Measurements from ENCODE around the gene YARS2. TPM values are rescaled to one million over a fixed set of nuclear protein-coding genes. Genes with fewer than 3 reads are reported as not detected.

The YARS2 gene
- total and polyA plus RNA-seq, 2 of the 13 experiments (the other 11 are each of a cell fraction or from before 2014, with no cell fraction given), result 17.9 to 39.6 TPM

DNA sequence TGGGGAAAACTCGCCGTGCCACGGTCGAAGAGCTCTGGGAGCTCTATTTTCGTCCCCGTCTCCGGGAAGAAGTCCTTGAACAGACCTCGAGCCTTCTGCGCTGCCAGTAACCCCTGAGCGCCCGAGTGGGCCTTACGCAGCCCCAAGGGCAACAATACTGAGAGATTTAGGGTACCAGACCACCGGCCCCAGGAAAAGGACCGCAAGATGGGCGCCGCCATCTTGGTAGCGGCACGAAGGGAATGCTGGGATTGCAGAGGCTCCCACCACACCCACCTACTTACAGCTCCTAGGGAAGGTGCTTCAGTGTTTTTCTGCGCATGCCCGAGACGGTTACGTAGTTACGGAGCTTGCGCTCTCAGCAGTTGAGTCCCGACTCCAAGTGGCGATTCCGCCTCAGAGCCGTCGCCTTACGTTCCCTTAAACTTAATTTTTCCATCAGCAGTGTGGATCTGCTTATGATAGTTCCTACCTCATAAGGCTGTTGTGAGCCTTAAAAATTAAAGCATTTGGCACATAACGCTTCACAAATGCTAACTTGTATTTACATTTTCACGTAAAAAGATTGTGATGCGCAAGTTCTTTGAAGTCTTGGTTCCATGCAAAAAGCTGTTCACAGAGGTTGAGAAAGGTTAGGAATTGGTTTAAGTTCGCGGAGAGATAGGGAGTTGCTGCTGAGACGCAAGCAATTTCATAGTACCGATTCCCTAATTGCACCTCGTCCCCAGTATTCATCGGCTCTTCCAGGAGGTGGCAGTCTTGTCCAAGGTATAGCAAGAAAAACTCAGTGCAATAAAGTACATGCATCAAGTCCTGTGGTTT lies at the start of gene YARS2 (continued):
- TF ChIP-seq MXI1 (IDR thresholded peaks at IDR 0.05; ENCODE audit: borderline replicate concordance, low read depth, low read length), result peak; percentile 34; the same call in 1 of the 3 replicates
- no peak for TF ChIP-seq PAWR (CRISPR knock-in tag; IDR thresholded peaks at IDR 0.05; ENCODE audit: borderline replicate concordance)
- 0 out of 2 replicates have a peak, but pooled peaks have one; percentile 29 for TF ChIP-seq SMAD3 (CRISPR knock-in tag; IDR thresholded peaks at IDR 0.05)
- TF ChIP-seq SP1 (IDR thresholded peaks at IDR 0.05), result no peak
- no peak; the same call in 1 of the 2 replicates for TF ChIP-seq SP1 (CRISPR knock-in tag; IDR thresholded peaks at IDR 0.05)
- no peak for TF ChIP-seq ZNF607 (CRISPR knock-in tag; IDR thresholded peaks at IDR 0.05; ENCODE audit: borderline replicate concordance)
- TF ChIP-seq KDM5B (CRISPR knock-in tag; IDR thresholded peaks at IDR 0.05; ENCODE audit: borderline replicate concordance), result no peak; the same call in 1 of the 2 replicates
- TF ChIP-seq ZMAT3 (CRISPR knock-in tag; conservative IDR thresholded peaks at IDR 0.05), result no peak
- TF ChIP-seq, protein P1, sequence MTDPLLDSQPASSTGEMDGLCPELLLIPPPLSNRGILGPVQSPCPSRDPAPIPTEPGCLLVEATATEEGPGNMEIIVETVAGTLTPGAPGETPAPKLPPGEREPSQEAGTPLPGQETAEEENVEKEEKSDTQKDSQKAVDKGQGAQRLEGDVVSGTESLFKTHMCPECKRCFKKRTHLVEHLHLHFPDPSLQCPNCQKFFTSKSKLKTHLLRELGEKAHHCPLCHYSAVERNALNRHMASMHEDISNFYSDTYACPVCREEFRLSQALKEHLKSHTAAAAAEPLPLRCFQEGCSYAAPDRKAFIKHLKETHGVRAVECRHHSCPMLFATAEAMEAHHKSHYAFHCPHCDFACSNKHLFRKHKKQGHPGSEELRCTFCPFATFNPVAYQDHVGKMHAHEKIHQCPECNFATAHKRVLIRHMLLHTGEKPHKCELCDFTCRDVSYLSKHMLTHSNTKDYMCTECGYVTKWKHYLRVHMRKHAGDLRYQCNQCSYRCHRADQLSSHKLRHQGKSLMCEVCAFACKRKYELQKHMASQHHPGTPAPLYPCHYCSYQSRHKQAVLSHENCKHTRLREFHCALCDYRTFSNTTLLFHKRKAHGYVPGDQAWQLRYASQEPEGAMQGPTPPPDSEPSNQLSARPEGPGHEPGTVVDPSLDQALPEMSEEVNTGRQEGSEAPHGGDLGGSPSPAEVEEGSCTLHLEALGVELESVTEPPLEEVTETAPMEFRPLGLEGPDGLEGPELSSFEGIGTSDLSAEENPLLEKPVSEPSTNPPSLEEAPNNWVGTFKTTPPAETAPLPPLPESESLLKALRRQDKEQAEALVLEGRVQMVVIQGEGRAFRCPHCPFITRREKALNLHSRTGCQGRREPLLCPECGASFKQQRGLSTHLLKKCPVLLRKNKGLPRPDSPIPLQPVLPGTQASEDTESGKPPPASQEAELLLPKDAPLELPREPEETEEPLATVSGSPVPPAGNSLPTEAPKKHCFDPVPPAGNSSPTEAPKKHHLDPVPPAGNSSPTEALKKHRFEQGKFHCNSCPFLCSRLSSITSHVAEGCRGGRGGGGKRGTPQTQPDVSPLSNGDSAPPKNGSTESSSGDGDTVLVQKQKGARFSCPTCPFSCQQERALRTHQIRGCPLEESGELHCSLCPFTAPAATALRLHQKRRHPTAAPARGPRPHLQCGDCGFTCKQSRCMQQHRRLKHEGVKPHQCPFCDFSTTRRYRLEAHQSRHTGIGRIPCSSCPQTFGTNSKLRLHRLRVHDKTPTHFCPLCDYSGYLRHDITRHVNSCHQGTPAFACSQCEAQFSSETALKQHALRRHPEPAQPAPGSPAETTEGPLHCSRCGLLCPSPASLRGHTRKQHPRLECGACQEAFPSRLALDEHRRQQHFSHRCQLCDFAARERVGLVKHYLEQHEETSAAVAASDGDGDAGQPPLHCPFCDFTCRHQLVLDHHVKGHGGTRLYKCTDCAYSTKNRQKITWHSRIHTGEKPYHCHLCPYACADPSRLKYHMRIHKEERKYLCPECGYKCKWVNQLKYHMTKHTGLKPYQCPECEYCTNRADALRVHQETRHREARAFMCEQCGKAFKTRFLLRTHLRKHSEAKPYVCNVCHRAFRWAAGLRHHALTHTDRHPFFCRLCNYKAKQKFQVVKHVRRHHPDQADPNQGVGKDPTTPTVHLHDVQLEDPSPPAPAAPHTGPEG (CRISPR knock-in tag; IDR thresholded peaks at IDR 0.05), result no peak
- TF ChIP-seq, protein P2, sequence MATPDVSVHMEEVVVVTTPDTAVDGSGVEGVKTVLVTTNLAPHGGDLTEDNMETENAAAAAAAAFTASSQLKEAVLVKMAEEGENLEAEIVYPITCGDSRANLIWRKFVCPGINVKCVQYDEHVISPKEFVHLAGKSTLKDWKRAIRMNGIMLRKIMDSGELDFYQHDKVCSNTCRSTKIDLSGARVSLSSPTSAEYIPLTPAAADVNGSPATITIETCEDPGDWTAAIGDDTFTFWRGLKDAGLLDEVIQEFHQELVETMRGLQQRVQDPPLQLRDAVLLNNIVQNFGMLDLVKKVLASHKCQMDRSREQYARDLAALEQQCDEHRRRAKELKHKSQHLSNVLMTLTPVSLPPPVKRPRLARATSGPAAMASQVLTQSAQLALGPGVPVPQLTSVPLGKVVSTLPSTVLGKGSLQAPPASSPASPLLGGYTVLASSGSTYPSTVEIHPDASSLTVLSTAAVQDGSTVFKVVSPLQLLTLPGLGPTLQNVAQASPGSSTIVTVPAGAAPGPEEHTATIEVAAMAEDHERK (CRISPR knock-in tag; IDR thresholded peaks at IDR 0.05; ENCODE audit: low read depth), result peak; percentile 14; the same call in 1 of the 2 replicates
- TF ChIP-seq SATB2 (CRISPR knock-in tag; IDR thresholded peaks at IDR 0.05), result no peak
- TF ChIP-seq DRAP1 (CRISPR knock-in tag; IDR thresholded peaks at IDR 0.05), result peak; percentile 90
- TF ChIP-seq ZNF766 (CRISPR knock-in tag; IDR thresholded peaks at IDR 0.05; ENCODE audit: borderline replicate concordance), result no peak
- no peak for TF ChIP-seq ZNF512 (CRISPR knock-in tag; IDR thresholded peaks at IDR 0.05)
- no peak for TF ChIP-seq ZNF33A (CRISPR knock-in tag; IDR thresholded peaks at IDR 0.05; ENCODE audit: borderline replicate concordance)
- TF ChIP-seq RARG (CRISPR knock-in tag; IDR thresholded peaks at IDR 0.05; ENCODE audit: low read depth), result no peak
- no peak for TF ChIP-seq ZSCAN30 (CRISPR knock-in tag; IDR thresholded peaks at IDR 0.05)
- TF ChIP-seq FIP1L1 (IDR thresholded peaks at IDR 0.05; ENCODE audit: borderline replicate concordance, insufficient read depth, low read depth, low read length), result no peak

Data from HepG2 (cell line).